ENCODE measurements around the gene PARPBP. TPM values are rescaled to one million over a fixed set of nuclear protein-coding genes. Genes with fewer than 3 reads are reported as not detected.

Gene PARPBP
- total RNA-seq, 1 donor from 2014 or later, result 0.64 TPM

DNA sequence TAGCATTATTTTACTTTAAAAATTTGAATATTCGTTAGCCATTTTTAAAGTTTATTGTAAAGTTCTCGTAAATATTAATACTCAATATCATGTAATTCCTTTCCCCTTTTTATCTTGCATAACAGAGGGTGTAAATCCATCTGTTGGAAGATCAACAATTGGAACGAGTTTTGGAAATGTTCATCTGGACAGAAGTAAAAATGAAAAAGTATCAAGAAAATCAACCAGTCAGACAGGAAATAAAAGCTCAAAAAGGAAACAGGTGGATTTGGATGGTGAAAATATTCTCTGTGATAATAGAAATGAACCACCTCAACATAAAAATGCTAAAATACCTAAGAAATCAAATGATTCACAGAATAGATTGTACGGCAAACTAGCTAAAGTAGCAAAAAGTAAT, 75.8 kb downstream of the PARPBP start:
- no peak for DNase-seq (ENCODE audit: low spot score in 2 of 2)
- no peaks in the 10 kb centered on the region for H3K4me1 ChIP-seq
- intact Hi-C loops (cut with DNase I), result no loop called here
- no peak overlapping the region for H3K4me3 ChIP-seq
- TF ChIP-seq, protein P1, sequence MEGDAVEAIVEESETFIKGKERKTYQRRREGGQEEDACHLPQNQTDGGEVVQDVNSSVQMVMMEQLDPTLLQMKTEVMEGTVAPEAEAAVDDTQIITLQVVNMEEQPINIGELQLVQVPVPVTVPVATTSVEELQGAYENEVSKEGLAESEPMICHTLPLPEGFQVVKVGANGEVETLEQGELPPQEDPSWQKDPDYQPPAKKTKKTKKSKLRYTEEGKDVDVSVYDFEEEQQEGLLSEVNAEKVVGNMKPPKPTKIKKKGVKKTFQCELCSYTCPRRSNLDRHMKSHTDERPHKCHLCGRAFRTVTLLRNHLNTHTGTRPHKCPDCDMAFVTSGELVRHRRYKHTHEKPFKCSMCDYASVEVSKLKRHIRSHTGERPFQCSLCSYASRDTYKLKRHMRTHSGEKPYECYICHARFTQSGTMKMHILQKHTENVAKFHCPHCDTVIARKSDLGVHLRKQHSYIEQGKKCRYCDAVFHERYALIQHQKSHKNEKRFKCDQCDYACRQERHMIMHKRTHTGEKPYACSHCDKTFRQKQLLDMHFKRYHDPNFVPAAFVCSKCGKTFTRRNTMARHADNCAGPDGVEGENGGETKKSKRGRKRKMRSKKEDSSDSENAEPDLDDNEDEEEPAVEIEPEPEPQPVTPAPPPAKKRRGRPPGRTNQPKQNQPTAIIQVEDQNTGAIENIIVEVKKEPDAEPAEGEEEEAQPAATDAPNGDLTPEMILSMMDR (IDR thresholded peaks at IDR 0.05), result no peak
- no peak overlapping the region for H3K27ac ChIP-seq
- no peaks in the 10 kb centered on the region for H3K27me3 ChIP-seq
- H3K9me3 ChIP-seq, result no peaks in the 10 kb centered on the region
- no peaks in the 10 kb centered on the region for H3K36me3 ChIP-seq

GRCh38 chr12:102197789-102198188, 77.8 kb downstream of the PARPBP start, which contains the start of gene PMCH:
Gene PMCH (minus strand): TSS chr12:102197833. CDS start chr12:102197770, 63 bp downstream.
- DNase-seq (ENCODE audit: low spot score in 2 of 2), result no peak
- intact Hi-C loops (cut with DNase I), result no loop called here
- Histone ChIP-seq H3K27me3 (no peaks in the 10 kb centered on the region), H3K4me1 (no peaks in the 10 kb centered on the region), H3K27ac (no peak within 1 kb of the TSS), H3K4me3 (no peak within 1 kb of the TSS), H3K36me3 (no peaks in the 10 kb centered on the region), H3K9me3 (no peaks in the 10 kb centered on the region)
- TF ChIP-seq, protein P1 (IDR thresholded peaks at IDR 0.05), result no peak

DNA sequence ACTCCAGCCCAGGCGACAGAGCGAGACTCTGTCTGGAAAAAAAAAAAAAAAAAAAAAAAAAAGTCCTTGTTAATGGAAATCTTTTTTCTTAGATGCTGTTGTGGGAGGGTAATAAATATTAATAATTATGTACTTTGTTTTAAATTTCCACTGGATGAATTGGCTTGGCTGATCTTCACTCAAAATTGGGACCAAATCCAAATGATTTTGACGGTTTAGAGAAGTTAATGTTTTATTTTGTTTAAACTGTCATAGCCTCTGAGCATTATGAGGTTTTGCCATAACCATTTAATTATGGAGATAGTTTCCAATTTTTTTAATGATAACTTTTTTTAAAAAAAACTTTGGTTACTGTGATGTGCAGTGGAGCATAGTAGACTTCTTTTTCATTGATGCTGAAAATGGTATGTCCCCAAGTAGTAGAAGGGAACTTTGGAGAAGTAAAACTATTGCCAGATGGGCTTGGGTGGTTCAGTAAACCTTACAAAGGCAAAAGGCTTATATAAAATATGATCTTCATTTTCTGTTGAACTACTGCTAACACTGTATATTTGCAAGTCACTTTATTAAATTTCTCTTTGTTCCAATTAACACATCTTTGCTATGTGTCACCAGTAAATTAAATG, 81.6 kb downstream of the PARPBP start:
- H3K36me3 ChIP-seq, result no peaks in the 10 kb centered on the region
- no peak overlapping the region for H3K4me3 ChIP-seq
- TF ChIP-seq, protein P1 (IDR thresholded peaks at IDR 0.05), result no peak
- no peak overlapping the region for H3K27ac ChIP-seq
- no peaks in the 10 kb centered on the region for H3K4me1 ChIP-seq
- no peaks in the 10 kb centered on the region for H3K27me3 ChIP-seq
- no peaks in the 10 kb centered on the region for H3K9me3 ChIP-seq
- intact Hi-C loops (cut with DNase I), result no loop called here
- no peak for DNase-seq (ENCODE audit: low spot score in 2 of 2)

- intact Hi-C loops (cut with DNase I), result no loop called here
- peaks cover 0 to under 1% of the 10 kb centered on the region in 2 donors for H3K9me3 ChIP-seq
- H3K27me3 ChIP-seq, result no peaks in the 10 kb centered on the region
- no peak overlapping the region for H3K4me3 ChIP-seq
- H3K4me1 ChIP-seq, result no peaks in the 10 kb centered on the region
- no peak for DNase-seq (ENCODE audit: low spot score in 2 of 2)
- TF ChIP-seq, protein P1 (IDR thresholded peaks at IDR 0.05), result no peak
- no peak overlapping the region for H3K27ac ChIP-seq
- no peaks in the 10 kb centered on the region for H3K36me3 ChIP-seq
Observed at GRCh38 chr12:102202556-102202955, 82.6 kb downstream of the PARPBP start.

- no peak overlapping the region for H3K27ac ChIP-seq
- TF ChIP-seq, protein P1 (IDR thresholded peaks at IDR 0.05), result no peak
- peaks cover 0 to 4% of the 10 kb centered on the region in 2 donors for H3K9me3 ChIP-seq
- intact Hi-C loops (cut with DNase I), result no loop called here
- DNase-seq (ENCODE audit: low spot score in 2 of 2), result no peak
- no peak overlapping the region for H3K4me3 ChIP-seq
- no peaks in the 10 kb centered on the region for H3K27me3 ChIP-seq
- no peaks in the 10 kb centered on the region for H3K36me3 ChIP-seq
- no peaks in the 10 kb centered on the region for H3K4me1 ChIP-seq
Observed at GRCh38 chr12:102204025-102204424, 84.0 kb downstream of the PARPBP start.
